ENCODE results near the gene LEUTX.
"Not testable (repeated sequence)": the region's sequence is repeated elsewhere in the genome, so short reads cannot be mapped to it uniquely, and the experiment has no call there.

Gene LEUTX

GRCh38 chr19:39745643-39746042, 33.0 kb upstream of the LEUTX start:
- Histone ChIP-seq H3K36me3 (ENCODE audit: control insufficient read depth in 5 of 5, insufficient read depth in 5 of 5, low read length in 5 of 5) (no peaks in the 10 kb centered on the region), H3K9ac (ENCODE audit: low read length in 5 of 5) (no peak overlapping the region)

DNA sequence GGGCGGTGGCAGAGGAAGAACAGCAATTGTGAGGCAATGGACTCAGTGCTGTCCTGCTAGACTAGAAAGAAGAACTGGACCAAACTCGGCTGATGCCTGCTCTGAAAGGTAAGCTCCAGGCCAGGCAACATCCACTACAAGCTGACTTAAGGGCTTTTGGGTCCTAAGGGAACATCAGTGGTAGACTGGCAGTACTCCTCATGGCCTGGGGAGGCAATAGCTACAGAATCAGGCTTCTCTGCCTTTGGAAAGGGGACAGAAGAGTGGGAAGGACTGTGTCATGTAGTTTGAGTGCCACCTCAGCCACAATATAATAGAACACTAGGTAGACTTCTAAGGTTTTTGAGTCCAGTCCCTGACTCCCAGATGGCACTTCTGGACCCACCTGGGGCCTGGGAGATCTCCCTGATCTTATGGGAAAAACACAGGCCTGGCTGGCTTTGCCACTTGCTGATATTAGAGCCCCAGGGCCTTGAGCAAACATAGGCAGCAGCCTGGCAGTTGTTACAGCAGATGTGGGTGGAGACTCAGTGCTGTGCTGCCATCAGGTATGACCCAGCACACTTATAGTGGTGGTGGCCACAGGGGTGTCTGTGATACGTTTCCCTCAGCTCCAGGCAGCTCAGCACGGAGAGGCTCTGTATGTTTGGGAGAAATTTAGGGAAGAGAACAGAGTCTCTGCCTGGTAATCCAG, 31.7 kb upstream of the LEUTX start:
- Histone ChIP-seq H3K9ac (ENCODE audit: low read length in 5 of 5) (no peak overlapping the region), H3K36me3 (ENCODE audit: control insufficient read depth in 5 of 5, insufficient read depth in 5 of 5, low read length in 5 of 5) (no peaks in the 10 kb centered on the region), H3K4me3 (ENCODE audit: low read depth in 1 of 5, low read length in 5 of 5) (no peak overlapping the region), H3K9me3 (ENCODE audit: control insufficient read depth in 5 of 5, low read length in 5 of 5) (no peaks in the 10 kb centered on the region), H3K4me1 (ENCODE audit: control insufficient read depth in 5 of 5, insufficient read depth in 5 of 5, low read length in 5 of 5) (no peaks in the 10 kb centered on the region), H3K27me3 (ENCODE audit: control insufficient read depth in 5 of 5, insufficient read depth in 4 of 5, low read length in 5 of 5) (peaks cover 0 to 9% (median 0%) of the 10 kb centered on the region in 5 donors), H3K27ac (ENCODE audit: low read depth, low read length) (no peak overlapping the region)

More at GRCh38 chr19:39745643-39746042, 33.0 kb upstream of the LEUTX start:
- Histone ChIP-seq H3K9me3 (ENCODE audit: control insufficient read depth in 5 of 5, low read length in 5 of 5) (no peaks in the 10 kb centered on the region), H3K27me3 (ENCODE audit: control insufficient read depth in 5 of 5, insufficient read depth in 4 of 5, low read length in 5 of 5) (peaks cover 0 to 6% (median 0%) of the 10 kb centered on the region in 5 donors), H3K4me3 (ENCODE audit: low read depth in 1 of 5, low read length in 5 of 5) (no peak overlapping the region), H3K27ac (ENCODE audit: low read depth, low read length) (no peak overlapping the region), H3K4me1 (ENCODE audit: control insufficient read depth in 5 of 5, insufficient read depth in 5 of 5, low read length in 5 of 5) (no peaks in the 10 kb centered on the region)

DNA sequence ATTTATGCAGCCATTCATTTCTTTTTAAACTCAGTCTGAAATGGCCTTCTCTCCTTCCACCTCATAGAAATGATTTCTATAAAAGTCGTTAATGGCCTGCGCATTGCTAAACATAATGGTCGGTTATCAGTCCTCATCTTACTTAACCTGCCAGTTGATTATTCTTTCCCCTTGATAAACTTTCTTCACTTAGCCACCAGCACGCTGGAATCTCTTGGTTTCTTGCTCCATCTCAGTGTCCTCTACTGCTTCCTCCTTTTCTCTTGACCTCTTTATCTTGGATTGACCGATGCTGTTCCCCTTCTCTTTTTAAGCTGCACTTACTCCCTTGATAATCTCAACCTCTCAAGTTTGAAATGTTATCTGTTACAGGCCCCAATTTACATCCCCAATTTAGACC, 28.7 kb upstream of the LEUTX start:
- Histone ChIP-seq H3K9me3 (ENCODE audit: control insufficient read depth in 5 of 5, low read length in 5 of 5) (no peaks in the 10 kb centered on the region), H3K27me3 (ENCODE audit: control insufficient read depth in 5 of 5, insufficient read depth in 4 of 5, low read length in 5 of 5) (peaks cover 0 to 14% (median 0%) of the 10 kb centered on the region in 5 donors), H3K36me3 (ENCODE audit: control insufficient read depth in 5 of 5, insufficient read depth in 5 of 5, low read length in 5 of 5) (no peaks in the 10 kb centered on the region), H3K9ac (ENCODE audit: low read length in 5 of 5) (no peak overlapping the region), H3K27ac (ENCODE audit: low read depth, low read length) (no peak overlapping the region), H3K4me3 (ENCODE audit: low read depth in 1 of 5, low read length in 5 of 5) (no peak overlapping the region), H3K4me1 (ENCODE audit: control insufficient read depth in 5 of 5, insufficient read depth in 5 of 5, low read length in 5 of 5) (no peaks in the 10 kb centered on the region)

DNA sequence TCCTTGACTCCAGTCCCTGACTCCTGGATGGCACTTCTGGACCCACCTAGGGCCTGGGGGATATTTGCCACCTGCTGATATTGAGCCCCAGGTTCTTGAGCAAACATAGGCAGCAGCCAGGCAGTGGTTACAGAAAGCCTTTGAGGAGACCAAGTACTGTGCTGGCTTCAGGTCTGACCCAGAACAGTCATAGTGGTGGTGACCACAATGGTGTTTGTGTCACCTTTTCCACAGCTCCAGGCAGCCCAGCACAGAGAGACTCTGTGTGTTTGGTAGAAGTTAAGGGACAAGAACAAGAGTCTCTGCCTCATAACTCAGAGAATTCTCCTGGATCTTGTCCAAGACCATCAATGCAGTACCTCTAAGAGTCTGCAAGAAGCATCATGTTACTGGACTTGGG, 26.3 kb upstream of the LEUTX start:
- Histone ChIP-seq H3K9me3 (ENCODE audit: control insufficient read depth in 5 of 5, low read length in 5 of 5) (no peaks in the 10 kb centered on the region), H3K4me3 (ENCODE audit: low read depth in 1 of 5, low read length in 5 of 5) (no peak overlapping the region), H3K36me3 (ENCODE audit: control insufficient read depth in 5 of 5, insufficient read depth in 5 of 5, low read length in 5 of 5) (no peaks in the 10 kb centered on the region)

DNA sequence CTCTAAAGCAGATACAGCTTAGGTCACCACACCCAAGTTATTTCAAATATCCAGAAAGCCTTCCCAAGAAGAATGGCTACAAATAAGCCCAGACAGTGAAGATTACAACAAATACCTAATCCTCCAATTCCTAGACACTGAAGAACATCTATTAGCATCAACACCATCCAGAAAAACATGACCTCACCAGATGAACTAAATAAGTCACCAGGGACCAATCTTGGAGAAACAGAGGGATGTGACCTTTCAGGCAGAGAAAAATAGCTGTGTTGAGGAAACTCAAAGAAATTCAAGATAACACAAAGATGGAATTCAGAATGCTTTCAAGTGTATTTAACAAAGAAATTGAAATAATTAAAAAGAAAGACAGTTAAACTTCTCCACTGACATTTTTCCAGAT, 25.9 kb upstream of the LEUTX start:
- Histone ChIP-seq H3K9me3 (ENCODE audit: control insufficient read depth in 5 of 5, low read length in 5 of 5) (no peaks in the 10 kb centered on the region), H3K36me3 (ENCODE audit: control insufficient read depth in 5 of 5, insufficient read depth in 5 of 5, low read length in 5 of 5) (no peaks in the 10 kb centered on the region), H3K9ac (ENCODE audit: low read length in 5 of 5) (no peak overlapping the region), H3K4me1 (ENCODE audit: control insufficient read depth in 5 of 5, insufficient read depth in 5 of 5, low read length in 5 of 5) (no peaks in the 10 kb centered on the region), H3K27me3 (ENCODE audit: control insufficient read depth in 5 of 5, insufficient read depth in 4 of 5, low read length in 5 of 5) (peaks cover 0 to 15% (median 3%) of the 10 kb centered on the region in 5 donors), H3K27ac (ENCODE audit: low read depth, low read length) (no peak overlapping the region), H3K4me3 (ENCODE audit: low read depth in 1 of 5, low read length in 5 of 5) (no peak overlapping the region)

More for the DNA sequence above, 26.3 kb upstream of the LEUTX start:
- Histone ChIP-seq H3K9ac (ENCODE audit: low read length in 5 of 5) (no peak overlapping the region), H3K27me3 (ENCODE audit: control insufficient read depth in 5 of 5, insufficient read depth in 4 of 5, low read length in 5 of 5) (peaks cover 0 to 14% (median 3%) of the 10 kb centered on the region in 5 donors), H3K4me1 (ENCODE audit: control insufficient read depth in 5 of 5, insufficient read depth in 5 of 5, low read length in 5 of 5) (no peaks in the 10 kb centered on the region), H3K27ac (ENCODE audit: low read depth, low read length) (no peak overlapping the region)

- Histone ChIP-seq H3K27ac (ENCODE audit: low read depth, low read length) (no peak overlapping the region), H3K9ac (ENCODE audit: low read length in 5 of 5) (no peak overlapping the region), H3K4me1 (ENCODE audit: control insufficient read depth in 5 of 5, insufficient read depth in 5 of 5, low read length in 5 of 5) (no peaks in the 10 kb centered on the region), H3K36me3 (ENCODE audit: control insufficient read depth in 5 of 5, insufficient read depth in 5 of 5, low read length in 5 of 5) (no peaks in the 10 kb centered on the region), H3K27me3 (ENCODE audit: control insufficient read depth in 5 of 5, insufficient read depth in 4 of 5, low read length in 5 of 5) (peaks cover 0 to 27% (median 9%) of the 10 kb centered on the region in 5 donors), H3K9me3 (ENCODE audit: control insufficient read depth in 5 of 5, low read length in 5 of 5) (no peaks in the 10 kb centered on the region), H3K4me3 (ENCODE audit: low read depth in 1 of 5, low read length in 5 of 5) (no peak overlapping the region)
Observed at GRCh38 chr19:39754544-39754943, 24.1 kb upstream of the LEUTX start.

GRCh38 chr19:39754971-39755370, 23.7 kb upstream of the LEUTX start:
- Histone ChIP-seq H3K4me1 (ENCODE audit: control insufficient read depth in 5 of 5, insufficient read depth in 5 of 5, low read length in 5 of 5) (no peaks in the 10 kb centered on the region), H3K27me3 (ENCODE audit: control insufficient read depth in 5 of 5, insufficient read depth in 4 of 5, low read length in 5 of 5) (peaks cover 0 to 29% (median 9%) of the 10 kb centered on the region in 5 donors), H3K9ac (ENCODE audit: low read length in 5 of 5) (no peak overlapping the region), H3K36me3 (ENCODE audit: control insufficient read depth in 5 of 5, insufficient read depth in 5 of 5, low read length in 5 of 5) (no peaks in the 10 kb centered on the region), H3K27ac (ENCODE audit: low read depth, low read length) (no peak overlapping the region), H3K4me3 (ENCODE audit: low read depth in 1 of 5, low read length in 5 of 5) (no peak overlapping the region), H3K9me3 (ENCODE audit: control insufficient read depth in 5 of 5, low read length in 5 of 5) (no peaks in the 10 kb centered on the region)

DNA sequence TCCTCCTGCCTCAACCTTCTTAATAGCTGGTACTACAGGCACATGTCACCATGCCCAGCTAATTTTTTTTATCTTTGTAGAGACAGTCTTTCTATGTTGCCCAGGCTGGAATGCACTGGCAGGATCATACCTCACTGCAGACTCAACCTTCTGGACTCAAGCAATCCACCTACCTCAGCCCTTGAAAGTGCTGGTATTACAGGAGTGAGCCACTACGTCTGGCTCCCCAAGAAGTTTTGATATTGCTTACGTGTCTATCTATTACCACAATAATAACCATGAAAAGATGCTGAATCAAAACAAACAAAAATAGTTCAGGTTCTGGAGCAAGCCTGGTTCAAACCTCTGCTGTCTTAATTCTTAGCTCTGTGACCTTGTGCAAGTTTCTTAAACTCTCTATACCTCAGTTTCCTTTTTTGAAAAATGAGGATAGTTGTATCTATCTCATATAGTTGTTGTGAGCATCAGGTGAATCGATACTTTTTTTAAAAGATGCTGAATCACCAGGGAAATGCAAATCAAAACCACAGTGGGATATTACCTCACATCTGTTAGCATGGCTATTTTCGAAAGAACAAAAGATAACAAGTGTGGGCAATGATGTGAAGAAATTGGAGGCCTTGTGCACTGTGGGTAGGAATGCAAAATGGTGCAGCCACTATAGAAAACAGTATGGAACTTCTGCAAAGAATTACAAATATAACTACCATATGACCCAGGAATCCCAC, 19.0 kb upstream of the LEUTX start:
- Histone ChIP-seq H3K36me3 (ENCODE audit: control insufficient read depth in 5 of 5, insufficient read depth in 5 of 5, low read length in 5 of 5) (no peaks in the 10 kb centered on the region), H3K9me3 (ENCODE audit: control insufficient read depth in 5 of 5, low read length in 5 of 5) (peaks cover 0 to 2% (median under 1%) of the 10 kb centered on the region in 5 donors), H3K4me1 (ENCODE audit: control insufficient read depth in 5 of 5, insufficient read depth in 5 of 5, low read length in 5 of 5) (no peaks in the 10 kb centered on the region), H3K9ac (ENCODE audit: low read length in 5 of 5) (no peak overlapping the region), H3K27me3 (ENCODE audit: control insufficient read depth in 5 of 5, insufficient read depth in 4 of 5, low read length in 5 of 5) (peaks cover 0 to 15% (median 11%) of the 10 kb centered on the region in 5 donors), H3K4me3 (ENCODE audit: low read depth in 1 of 5, low read length in 5 of 5) (no peak overlapping the region), H3K27ac (ENCODE audit: low read depth, low read length) (no peak overlapping the region)

GRCh38 chr19:39761851-39762250, 16.8 kb upstream of the LEUTX start:
- not testable (repeated sequence) for H3K9ac ChIP-seq (ENCODE audit: low read length in 5 of 5); H3K4me1 ChIP-seq (ENCODE audit: control insufficient read depth in 5 of 5, insufficient read depth in 5 of 5, low read length in 5 of 5); H3K36me3 ChIP-seq (ENCODE audit: control insufficient read depth in 5 of 5, insufficient read depth in 5 of 5, low read length in 5 of 5)

More at GRCh38 chr19:39761851-39762250, 16.8 kb upstream of the LEUTX start:
- H3K9me3 ChIP-seq (ENCODE audit: control insufficient read depth in 5 of 5, low read length in 5 of 5) = peaks cover 0 to 11% (median 7%) of the 10 kb centered on the region in 5 donors
- H3K4me3 ChIP-seq (ENCODE audit: low read depth in 1 of 5, low read length in 5 of 5); H3K27ac ChIP-seq (ENCODE audit: low read depth, low read length): not testable (repeated sequence)
- H3K27me3 ChIP-seq (ENCODE audit: control insufficient read depth in 5 of 5, insufficient read depth in 4 of 5, low read length in 5 of 5) = peaks cover 0 to 15% (median 11%) of the 10 kb centered on the region in 5 donors

Measured in subcutaneous abdominal adipose tissue (tissue), 5 donors.